Medulla oblongata (tissue), 1 donor: ENCODE results near the gene TMPRSS7.
"Not testable (repeated sequence)": the region's sequence is repeated elsewhere in the genome, so short reads cannot be mapped to it uniquely, and the experiment has no call there.

Experiments
- DNase-seq: peaks from one replicate; pipeline ENCODE4 v3.0.0-alpha.2; 2015; ENCODE audit errors: extremely low spot score

Gene TMPRSS7

DNA sequence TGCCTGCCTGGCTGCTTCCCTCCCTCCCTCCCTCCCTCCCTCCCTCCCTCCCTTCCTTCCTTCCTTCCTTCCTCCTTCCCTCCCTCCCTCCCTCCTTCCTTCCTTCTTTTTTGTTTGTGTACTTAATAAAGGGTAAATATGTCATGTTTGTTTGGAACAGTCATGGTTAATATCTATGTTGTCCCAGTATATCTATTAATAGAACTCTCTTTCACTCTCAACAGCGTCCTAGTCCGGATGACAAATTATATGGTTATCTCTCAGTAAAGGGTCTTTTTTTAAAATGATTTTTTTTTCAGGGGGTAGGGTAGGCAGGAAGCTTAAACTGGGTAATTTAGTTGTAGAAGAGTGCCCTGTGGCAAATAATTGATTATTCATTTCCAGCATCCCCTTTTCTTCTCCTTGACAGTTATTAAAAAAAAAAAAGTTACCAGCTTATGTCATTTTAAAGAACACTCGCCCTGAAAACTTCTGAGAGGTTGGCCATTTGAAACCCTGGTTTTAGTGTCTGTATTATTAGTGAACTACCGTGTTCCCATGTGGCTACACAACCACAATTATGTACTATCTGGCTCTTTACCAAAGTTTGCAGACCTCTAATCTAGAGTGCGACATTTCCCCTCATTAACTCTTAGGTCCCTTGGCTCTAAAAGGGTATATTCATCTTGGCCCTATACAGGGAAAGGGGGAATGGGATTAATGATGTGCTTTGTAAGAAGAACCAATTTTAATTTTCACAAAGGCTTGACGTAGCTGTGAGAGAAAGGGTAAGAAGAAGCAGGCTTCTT, 22.1 kb upstream of the TMPRSS7 start:
- DNase-seq: no peak

DNA sequence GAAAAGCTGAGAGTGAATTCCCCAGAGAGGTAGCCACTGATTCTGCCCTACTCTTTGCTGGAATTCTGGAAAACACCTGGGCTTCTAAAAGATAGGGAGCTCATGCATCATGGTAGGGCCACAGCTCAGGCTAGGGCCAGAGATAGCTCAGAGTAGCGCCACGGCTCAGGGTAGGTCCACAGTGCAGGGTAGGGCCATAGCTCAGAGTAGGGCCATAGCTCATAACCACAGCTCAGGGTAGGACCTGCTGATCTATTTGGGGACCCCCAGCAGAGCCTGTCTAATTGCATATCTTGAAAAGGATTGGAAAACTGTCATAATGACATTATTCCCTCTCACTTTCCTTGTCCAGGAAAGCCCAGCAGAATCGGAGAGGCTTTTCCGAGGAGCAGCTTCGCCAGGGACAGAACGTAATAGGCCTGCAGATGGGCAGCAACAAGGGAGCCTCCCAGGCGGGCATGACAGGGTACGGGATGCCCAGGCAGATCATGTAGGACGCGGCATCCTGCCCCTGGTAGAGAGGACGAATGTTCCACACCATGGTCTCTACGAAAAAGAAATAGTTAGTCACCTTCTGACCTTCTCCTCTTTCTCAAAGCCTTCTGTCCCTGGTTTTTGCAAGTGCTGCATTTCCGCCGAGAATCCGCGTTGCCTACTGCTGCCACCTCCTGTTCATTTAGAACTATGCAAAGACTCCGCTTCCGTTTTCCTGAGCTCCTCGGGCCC, 21.3 kb upstream of the TMPRSS7 start:
- peak; percentile 91 for DNase-seq

DNA sequence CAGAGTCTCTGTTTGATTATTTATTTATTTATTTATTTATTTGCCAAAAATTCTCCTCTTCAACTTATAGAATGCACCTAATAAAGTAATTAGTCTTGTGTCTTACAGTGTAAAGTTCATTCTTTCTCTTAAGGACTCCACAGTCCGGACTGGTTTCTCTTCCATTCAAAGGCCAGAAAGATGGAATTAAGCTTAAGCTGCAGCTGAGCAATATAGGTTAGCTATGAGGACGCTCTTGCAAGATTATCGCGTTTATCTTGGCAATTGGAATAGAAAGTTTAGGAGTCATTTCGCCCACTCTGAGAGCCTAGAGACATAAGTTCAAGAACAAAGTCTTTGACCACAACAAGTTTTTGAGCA, 20.8 kb upstream of the TMPRSS7 start:
- no peak for DNase-seq

DNA sequence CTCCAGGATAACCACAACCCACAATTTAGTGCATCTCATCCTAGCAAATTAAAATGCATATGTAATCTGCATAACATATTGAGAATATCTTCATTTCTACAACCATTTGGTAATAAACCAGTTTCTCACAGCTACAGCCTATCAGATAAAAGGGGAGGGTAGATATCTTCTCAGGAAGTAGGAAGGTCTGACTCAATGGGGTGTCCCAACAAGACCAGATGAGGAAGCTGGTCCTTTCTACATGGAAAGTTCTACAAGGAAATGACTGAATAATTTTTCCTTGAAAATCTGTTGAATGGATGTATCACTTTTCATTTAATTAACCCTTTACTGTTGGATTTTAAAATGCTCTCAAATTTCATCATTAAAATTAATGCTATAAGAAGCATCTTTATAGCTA, 17.4 kb upstream of the TMPRSS7 start:
- DNase-seq: no peak

DNA sequence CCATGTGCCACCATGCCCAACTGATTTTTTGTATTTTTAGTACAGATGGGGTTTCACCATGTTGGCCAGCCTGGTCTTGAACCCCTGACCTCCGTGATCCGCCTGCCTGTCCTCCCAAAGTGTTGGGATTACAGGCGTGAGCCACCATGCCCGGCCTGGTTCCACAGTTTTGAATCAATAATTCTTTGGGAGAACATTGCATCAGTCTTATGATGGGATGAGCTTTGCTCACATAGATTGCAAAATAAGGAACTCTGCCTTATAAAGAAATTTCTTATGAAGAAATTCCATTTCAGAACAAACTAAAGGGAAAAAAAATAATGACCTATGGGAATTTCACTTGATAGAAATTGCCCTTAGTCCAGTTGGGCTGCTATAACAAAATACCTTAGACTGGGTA, 15.8 kb upstream of the TMPRSS7 start:
- no peak for DNase-seq

DNA sequence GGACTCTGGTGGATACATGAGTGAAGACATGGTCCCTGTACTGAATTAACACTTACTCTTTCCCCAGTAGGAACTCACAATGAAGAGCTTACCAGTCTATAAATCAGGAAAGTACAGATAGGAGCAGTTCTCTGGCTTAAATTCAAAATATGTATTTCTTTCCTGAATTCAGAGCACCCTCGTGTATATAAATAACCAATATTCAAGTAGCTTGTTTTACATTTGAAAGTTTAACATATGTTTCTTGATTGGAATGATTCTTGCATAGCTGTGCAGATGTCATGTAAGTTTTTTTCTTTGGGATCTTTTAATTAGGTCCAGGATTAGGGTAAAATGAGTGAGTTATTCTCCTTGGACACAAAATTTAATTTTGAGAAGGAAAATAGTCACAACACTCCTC, 14.8 kb upstream of the TMPRSS7 start:
- no peak for DNase-seq

DNA sequence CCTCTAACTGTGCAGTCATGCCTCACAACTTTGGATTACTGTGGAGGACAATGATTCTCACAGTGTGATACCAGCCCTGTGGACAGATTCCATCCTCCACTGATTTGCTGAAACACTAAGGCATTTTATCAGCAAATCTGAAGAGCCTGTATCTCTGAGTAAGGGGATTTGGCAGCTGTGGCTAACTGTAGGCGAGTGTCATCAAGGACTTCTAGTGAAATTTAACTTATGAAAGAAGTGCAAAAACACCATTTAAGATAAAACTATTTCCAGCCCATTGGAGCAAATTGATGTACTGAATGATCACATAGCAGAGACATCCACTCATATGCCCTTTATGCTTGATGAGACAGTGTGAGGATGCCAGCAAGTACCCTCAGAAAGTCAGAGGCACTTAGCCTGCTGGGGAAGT, 13.9 kb upstream of the TMPRSS7 start:
- no peak for DNase-seq

DNA sequence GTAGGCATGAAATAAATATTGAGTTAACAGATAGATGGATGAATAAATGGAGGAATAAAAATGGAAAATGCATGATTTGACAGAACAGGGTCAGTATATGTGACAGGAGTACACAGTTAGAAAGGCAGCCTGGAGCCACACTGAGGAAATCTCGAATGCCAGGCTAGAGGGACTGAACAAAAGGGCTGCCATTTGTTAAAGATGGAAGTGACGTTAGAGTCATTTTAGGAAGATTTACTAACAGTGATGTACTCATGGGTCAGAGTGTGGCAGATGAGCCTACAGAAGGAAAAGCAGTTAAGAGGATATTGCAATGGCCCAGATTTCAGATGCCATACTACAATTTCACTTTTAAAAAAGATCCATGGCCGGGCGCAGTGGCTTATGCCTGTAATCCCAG, 7.4 kb upstream of the TMPRSS7 start:
- DNase-seq: no peak

DNA sequence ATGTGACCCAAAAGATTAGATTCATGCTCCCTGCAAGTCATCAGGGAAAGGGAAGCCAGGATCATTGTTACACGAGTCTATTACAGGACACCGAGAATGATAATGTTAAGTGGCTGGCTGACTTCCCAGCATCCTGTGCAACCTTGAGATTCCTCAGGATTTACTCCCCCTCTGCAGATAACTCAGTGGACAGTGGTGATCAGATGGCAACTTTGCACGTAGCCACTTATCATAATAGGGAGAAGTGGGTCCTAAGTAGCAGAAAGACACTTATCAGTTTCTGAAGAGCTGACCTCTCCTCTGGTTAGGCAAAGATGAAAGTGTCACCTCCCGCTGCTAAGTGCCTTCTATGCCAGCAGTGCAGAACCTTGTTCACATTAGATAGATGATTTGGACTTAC, 6.7 kb upstream of the TMPRSS7 start:
- DNase-seq: no peak

DNA sequence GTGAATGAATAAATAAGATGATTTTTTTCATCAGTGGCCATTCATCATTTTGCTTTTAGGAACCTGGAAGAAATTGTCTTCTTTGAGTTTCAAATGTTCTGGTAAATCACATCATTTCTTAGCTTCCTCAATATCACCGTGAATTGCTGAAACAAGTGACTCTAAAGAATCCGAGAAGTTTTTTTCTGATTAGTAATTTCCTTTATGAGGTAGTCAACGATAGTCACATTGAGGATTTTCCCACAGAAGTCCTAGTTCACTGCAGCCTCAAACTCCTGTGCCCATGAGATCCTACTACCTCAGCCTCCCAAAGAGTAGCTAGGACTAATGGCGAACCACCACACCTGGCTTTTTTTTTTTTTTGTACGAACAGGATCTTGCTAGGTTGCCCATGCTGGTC, 3.6 kb upstream of the TMPRSS7 start:
- no peak for DNase-seq

DNA sequence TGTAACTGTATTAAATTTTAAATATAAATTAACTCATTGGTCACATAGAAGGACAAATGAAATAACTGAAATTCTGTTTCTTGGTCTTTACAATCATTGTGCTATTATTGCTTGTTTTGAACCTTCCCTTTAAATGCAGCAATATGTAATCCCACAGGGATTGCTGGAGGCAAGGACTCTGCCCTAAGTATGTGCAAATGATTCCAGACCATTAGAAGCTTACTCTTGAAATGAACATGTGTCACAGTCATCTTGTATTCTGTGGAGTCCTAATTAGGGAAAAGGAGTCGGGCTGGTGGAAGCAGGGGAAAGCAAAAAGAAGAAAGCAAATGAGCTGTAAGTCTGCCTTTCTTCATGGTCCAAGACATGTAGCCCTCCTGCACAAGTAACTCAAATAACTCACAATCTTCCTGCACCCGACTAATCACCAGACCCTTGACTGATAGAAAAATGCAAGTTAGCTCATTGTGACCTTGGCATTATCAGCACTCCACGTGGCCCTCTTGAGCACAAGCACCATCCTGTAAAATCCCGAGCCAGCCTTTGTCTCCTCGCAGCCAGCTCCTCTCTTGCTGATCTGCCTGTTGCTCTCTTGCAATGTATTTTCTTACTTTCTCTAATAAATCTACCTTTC, 2.3 kb upstream of the TMPRSS7 start:
- DNase-seq: no peak

DNA sequence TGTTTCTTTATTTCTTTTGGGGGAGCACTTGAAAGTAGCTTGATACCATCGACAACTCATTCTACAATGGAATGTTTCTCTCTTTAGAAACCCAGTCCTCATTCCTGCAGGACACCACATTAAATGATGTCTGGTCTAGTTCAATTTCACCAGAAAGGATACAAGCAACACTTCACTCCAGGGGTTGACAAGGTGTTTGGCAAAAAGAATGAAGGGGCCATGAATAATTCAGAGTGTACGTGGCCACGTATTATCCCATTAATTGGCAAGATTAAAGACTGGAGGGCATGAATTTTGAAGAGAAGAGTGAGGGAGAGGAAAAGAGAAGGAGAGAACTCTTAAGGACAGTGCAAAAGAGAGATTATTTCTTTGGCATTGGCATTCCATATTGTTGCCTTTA, 705 bp downstream of the TMPRSS7 start:
- DNase-seq: no peak

DNA sequence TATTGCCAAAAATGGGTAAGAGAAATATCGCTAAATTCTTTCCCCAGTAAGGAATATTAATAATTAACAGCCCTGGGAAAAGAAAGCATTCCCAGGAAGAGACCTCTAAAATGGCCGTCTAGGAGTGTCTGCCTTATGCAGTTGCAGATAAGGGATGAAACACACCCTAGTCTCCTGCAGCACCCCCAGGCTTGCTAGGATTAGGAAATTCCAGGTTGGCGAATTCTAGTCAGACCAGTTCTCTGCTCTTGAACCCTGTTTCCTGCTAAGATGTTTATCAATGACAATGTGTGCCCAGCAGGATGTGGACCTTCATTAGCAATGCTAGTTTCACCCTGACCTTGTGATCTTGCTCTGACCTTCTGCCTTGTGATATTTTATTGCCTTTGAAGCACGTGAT, 2.7 kb downstream of the TMPRSS7 start:
- DNase-seq: not testable (repeated sequence)

DNA sequence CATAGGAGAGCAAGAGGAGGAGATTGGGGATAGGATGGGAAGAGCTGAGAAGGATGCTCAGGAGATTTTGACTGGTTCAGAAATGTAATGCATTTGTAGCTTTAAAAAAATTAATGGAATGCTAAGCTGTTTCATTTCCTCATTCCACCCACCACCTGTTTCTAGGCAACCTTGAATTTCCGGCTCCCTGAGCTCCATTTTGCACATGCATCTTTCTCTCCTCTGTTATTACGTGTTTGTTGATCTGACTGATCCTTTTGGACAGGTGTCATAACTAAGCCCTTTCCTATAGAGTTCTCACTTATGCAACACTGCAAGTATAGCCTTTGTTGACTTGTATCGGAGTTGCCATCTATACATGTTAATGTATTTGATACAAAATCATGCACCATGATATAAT, 4.3 kb downstream of the TMPRSS7 start:
- DNase-seq: no peak

DNA sequence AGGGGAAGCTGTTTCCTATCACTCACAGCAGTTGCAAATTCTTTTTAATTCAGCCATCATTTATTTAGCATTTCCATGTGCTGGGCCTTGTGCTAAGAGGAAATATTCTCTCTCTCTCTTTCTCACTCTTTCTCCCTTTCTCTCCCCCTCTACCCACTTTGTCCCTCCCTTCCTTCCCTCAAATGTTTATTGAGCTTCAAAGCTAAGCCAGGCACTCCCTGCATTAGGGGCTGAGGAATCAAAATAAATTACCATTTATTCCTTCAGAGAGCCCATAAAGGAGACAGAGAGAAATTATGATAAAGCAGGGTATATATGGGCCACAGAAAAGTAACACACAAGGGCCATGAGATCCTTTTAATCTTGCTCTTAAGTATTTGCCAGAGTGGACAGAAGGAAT, 6.8 kb downstream of the TMPRSS7 start:
- no peak for DNase-seq

DNA sequence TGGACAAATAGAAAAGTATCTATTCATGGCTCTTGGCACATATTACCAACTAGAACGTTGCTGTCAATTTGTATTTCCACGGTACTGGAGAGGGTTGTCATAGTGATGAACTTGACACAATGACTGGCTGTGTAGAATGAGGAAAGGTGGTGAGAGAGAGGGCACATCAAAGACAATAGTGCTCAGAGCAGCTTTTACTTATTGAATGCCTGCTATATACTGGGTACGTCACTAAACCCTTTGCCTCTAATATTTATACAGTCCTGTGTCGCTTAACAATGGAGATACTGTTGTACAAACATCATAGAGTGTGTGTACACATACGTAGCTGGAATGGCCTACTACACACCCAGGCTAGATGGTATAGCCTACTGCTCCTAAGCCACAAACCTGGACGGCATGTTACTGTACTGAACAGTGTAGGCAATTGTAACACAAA, 8.3 kb downstream of the TMPRSS7 start:
- peak; percentile 7 for DNase-seq

DNA sequence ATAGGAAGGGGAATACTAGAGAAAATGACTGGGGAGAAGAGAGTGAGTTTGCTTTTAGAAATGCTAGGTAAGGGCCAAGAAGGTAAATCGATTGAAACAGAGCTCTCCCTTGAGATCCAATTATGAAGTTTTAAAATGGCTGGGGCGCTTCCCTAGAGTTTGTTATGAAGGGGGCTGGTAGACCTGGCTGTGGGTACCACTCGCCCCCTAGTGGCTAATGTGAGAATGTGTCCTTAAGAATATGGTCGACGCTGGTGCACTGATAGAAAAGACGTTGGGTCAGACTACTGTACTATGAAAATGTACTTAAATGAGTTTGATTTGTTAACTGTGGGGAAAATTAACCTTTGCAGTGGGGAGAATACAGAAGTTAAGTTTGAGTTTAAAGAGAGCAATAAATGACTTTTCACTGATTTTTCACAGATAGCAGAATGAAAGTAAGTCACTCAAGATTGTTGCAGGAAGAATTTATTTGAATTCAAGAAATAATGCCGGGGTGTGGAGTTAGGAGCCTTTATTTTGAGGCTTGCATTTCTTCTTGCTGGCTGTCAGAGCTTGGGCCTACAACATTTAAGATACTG, 9.2 kb downstream of the TMPRSS7 start:
- peak; percentile 85 for DNase-seq

DNA sequence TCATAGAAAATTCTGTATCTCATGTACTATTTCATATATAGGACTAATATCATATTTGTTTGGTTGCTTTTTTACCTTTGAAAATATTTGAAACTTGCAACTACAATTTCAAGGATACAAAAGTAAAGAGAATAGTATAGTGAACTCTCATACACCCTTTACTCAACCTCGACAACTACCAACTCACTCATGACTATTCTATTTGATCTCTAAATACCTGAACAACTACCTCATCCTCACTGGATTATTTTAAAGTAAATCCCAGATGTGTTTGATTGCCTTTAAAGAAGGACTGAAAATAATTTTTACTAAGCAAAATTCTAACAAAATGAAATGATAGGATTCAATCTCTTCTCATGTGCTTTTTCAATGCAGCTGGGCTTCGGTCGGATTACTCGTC, 12.1 kb downstream of the TMPRSS7 start:
- DNase-seq: no peak

DNA sequence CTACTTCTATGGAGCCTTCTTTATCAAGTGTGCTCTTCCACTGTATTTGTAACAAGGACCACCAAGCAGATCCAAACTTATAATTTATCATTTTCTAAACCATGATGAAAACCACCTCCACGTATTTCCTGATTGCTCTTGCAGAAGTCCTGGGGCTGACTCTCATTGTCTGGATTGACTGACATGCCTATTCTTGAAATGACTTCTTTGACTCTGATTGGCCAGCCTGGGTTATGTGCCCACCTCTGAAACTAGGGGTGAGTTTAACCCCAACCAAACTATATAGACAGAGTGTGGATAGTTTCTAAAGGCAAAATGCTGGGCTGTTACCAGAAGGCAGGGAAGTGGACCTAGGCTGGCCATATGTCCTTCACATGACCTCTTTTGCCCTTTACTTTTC, 12.7 kb downstream of the TMPRSS7 start:
- DNase-seq: no peak

DNA sequence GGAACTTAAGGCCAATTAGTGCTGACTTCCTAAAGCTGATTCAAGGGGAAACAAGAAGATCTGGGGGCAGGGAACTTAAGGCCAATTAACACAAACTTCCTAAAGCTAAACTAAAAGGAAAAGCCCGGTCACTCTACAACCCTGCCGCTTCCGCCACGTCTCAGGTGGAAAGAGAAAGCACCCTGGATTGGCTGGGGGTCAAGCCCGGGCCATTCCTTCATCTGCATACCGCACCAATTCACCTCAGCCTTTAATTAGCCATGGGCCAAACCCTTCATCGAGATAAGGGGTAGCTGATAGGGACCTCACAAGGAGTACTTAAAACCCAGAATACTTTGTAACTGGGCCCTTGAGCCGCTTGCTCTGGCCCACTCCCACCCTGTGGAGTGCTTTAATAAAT, 14.4 kb downstream of the TMPRSS7 start:
- DNase-seq: no peak

DNA sequence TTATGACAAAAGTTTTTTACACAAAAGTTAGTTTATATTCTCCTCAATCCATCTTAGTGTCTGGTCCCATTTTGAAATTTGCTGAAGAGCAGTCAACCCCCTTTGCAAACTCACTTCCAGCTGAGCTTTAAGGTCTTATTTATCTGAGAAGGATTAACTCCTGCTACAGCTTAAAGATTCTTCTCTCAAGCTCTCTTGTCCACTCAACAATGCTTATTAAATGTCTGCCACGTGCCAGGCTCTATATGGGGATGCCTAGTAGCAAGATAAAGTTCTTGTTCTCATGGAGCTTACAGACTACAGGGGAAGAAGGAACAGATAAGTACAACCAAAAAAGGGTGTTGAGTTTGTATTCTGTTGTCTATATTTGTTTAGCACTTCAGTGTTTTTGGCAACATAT, 18.7 kb downstream of the TMPRSS7 start:
- DNase-seq: no peak

DNA sequence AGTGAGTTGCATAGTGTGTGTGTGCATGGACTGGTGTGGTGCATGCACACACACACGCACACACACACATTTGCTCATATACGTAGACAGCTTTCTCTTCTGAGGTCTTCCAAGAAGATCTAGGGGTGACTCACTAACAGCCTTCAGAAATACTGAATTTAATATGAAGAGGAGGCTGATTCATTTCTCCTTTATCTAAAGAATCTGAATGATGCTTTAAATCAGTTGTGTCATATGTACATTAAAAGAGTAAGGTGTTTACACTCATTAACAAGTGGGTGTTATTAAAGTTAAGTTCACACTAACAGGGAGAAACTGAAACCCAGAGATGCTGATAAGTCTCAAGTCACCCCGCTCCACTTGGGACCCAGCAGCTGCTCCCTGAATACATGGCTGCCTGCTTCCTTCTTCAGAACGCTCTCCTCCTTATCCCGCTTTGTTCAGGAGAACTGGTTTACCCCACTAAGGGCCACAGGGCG, 22.0 kb downstream of the TMPRSS7 start:
- no peak for DNase-seq

DNA sequence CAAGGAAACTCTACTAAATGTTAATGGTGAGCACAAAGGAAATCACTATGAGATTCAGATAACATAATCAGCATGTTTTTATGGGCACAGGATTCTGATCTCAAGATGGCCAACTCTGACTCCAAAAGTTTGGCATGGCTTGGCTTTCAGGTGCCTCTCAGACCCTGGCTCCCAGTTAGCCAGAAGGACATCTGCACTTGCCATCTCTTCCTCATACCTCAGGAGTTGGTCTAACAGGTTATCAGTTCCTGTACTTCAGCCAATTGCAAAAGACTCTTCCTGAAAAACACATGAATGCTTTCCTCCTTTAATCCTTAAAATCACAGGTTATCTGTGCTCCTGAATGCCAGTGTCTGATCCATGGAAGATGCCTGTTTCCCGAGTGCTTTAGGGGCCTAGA, 25.0 kb downstream of the TMPRSS7 start:
- DNase-seq: no peak
